GM19467 (cell line): ENCODE data around the gene COL5A1.
"Not testable (repeated sequence)": the region's sequence is repeated elsewhere in the genome, so short reads cannot be mapped to it uniquely, and the experiment has no call there.

Experiments
- ATAC-seq: cut with Tn5 transposase; IDR thresholded peaks from one replicate; pipeline ENCODE4 v1.9.1; 2021; ENCODE audit warnings: mild to moderate bottlenecking, moderate library complexity; ENCODE audit not compliant: unreplicated experiment

COL5A1 gene

GRCh38 chr9:134637696-134638501, 3.7 kb upstream of the COL5A1 start:
- ATAC-seq = no peak

- no peak for ATAC-seq
These were observed 3.0 kb upstream of the COL5A1 start for GRCh38 chr9:134638502-134639090.

GRCh38 chr9:134639994-134640393, 1.6 kb upstream of the COL5A1 start:
- no peak for ATAC-seq

GRCh38 chr9:134640506-134641172, 964 bp upstream of the COL5A1 start:
- no peak for ATAC-seq

- ATAC-seq = no peak
These were observed 384 bp downstream of the COL5A1 start for GRCh38 chr9:134641990-134642384.

- no peak for ATAC-seq
These were observed 980 bp downstream of the COL5A1 start for GRCh38 chr9:134642385-134643181.

- no peak for ATAC-seq
These were observed 1.6 kb downstream of the COL5A1 start for GRCh38 chr9:134643222-134643671.

GRCh38 chr9:134644401-134644724, 2.8 kb downstream of the COL5A1 start:
- ATAC-seq = not testable (repeated sequence)

- ATAC-seq = no peak
These were observed 3.4 kb downstream of the COL5A1 start for GRCh38 chr9:134644725-134645606.

- ATAC-seq = no peak
These were observed 4.2 kb downstream of the COL5A1 start for GRCh38 chr9:134645607-134646365.

- ATAC-seq = no peak
These were observed 5.9 kb downstream of the COL5A1 start for GRCh38 chr9:134647359-134648080.

GRCh38 chr9:134648701-134649530, 7.3 kb downstream of the COL5A1 start:
- no peak for ATAC-seq

- no peak for ATAC-seq
These were observed 9.0 kb downstream of the COL5A1 start for GRCh38 chr9:134650431-134651190.

GRCh38 chr9:134651226-134651905, 9.8 kb downstream of the COL5A1 start:
- no peak for ATAC-seq

- ATAC-seq = no peak
These were observed 11.0 kb downstream of the COL5A1 start for GRCh38 chr9:134652291-134653225.
